ENCODE data around the gene KLK8.
"Not testable (repeated sequence)": the region's sequence is repeated elsewhere in the genome, so short reads cannot be mapped to it uniquely, and the experiment has no call there.

Gene KLK8

DNA sequence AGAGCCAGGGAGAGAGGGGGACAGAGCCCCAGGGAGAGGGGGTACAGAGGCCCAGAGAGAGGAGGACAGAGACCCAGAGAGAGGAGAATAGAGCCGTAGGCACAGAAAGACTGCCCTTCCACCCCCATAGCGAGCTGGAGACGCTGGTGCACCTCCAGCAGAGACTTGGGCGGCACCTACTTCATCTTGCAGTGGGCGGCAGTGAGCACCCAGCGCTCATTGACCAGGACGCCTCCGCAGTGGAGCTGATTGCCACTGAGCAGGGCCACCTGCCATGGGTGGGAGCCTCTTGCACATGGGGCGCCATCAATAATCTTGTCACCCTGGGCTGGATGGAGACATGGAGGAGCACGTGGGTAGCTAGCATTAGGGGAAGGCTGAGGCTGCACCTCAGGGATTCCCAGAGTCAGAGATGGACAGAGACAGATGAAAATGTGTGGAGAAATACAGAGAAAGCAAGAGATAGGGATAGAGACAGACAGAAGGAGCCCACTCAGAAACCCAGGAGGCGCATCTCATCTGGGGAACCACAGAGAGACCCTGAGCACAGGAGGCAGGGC, 19.7 kb downstream of the KLK8 start:
- DNase-seq, result no peak

DNA sequence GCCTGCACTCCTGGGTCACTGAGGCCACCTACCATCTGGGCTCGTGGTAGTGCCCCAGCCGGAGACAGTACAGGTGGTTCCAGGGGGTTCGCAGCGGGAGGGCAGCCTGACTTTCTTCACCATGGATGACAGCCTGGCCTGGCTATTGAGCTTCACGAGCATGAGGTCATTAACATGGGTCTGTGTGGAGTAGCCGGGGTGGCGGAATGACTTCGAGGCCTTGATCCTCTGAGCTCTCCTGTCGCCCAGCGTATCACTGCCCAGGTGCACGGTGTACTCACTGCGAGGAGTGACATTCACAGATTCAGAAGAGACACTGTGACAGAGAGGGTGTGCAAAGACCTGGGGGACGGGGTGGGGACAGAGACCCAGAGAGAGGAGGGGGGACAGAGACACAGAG, 21.2 kb downstream of the KLK8 start:
- no peak for DNase-seq

DNA sequence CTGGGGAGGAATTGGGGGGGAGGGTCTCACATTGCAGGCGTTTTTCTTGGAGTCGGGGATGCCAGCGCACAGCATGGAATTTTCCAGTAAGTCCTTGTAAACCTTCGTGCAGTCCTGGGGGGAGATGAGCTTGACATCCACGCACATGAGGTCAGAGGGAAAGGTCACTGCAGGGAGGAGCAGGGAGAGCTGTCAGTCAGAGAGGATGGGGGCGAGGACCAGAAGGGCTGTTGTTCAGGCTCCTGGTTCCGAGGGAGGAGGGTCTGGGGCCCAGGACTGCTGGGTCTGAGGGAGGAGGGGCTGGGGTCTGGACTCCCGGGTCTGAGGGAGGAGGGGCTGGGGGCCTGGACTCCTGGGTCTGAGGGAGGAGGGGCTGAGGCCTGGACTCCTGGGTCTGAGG, 21.6 kb downstream of the KLK8 start:
- DNase-seq, result no peak

DNA sequence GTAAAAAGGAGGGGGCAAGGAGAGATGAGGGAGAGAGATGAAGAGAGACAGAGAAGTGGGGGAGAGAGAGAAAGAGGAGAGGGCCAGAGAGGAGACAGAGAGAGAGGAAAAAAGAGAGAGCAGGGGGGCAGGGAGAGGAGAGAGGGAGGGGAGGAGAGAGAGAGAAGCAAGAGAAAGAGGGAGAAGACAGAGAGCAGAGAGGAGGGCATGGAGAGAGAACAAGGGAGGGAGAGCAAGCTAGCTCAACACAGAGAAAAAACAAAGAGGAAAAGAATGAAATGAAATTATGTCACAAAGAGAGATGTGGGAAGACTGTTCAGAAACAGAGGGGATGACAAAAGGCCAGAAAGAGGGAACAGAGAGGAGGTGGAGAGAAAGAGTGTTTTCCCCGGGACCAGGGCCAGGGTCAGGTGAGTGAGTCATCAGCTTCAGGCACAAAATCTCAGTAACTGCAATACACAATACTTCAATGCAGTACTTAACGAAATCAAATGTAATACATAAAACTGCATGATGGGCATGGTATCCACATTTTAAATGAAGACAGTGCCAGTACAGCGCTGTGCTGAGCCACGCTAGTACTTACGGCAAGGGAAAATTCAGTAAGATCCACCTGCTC, 22.5 kb downstream of the KLK8 start:
- DNase-seq, result no peak

DNA sequence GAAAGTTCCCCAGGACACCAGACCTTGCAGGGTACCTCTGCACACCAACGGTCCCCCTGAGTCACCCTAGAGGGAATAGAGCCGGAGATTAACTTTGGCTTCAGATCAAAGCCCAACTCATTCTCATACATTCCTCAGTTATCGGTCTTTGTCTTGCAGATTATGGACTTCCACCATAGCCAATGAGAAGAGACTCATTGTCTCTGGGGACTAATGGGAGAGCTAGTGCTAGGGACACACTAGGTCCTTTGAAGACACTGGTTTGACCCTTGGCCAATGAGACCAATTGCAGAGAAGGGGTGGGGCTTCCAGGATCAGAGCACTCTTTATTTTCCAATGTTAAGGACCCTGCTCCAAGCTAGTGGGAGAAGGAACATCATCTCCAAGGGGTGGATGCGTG, 23.8 kb downstream of the KLK8 start:
- no peak for DNase-seq

DNA sequence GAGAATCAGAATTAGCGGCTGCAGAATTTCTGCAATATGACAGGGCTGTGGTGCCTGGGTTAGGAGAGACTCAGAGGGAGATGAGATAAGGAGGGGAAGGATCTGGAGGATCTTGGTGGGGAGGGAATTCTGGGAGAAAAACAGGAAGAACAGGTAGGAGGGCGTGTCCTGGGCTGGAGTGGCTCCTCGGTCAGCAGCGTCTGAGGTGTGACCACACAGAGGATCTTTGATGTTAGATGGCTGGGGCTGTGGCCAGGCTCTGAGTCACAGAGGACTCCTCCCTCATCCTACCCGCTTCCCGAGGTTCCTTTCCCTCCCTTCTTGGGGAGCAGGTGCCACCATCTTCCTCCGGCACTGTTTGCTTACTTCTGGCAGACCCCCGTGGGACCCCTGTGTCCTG, 25.6 kb downstream of the KLK8 start:
- DNase-seq, result no peak

DNA sequence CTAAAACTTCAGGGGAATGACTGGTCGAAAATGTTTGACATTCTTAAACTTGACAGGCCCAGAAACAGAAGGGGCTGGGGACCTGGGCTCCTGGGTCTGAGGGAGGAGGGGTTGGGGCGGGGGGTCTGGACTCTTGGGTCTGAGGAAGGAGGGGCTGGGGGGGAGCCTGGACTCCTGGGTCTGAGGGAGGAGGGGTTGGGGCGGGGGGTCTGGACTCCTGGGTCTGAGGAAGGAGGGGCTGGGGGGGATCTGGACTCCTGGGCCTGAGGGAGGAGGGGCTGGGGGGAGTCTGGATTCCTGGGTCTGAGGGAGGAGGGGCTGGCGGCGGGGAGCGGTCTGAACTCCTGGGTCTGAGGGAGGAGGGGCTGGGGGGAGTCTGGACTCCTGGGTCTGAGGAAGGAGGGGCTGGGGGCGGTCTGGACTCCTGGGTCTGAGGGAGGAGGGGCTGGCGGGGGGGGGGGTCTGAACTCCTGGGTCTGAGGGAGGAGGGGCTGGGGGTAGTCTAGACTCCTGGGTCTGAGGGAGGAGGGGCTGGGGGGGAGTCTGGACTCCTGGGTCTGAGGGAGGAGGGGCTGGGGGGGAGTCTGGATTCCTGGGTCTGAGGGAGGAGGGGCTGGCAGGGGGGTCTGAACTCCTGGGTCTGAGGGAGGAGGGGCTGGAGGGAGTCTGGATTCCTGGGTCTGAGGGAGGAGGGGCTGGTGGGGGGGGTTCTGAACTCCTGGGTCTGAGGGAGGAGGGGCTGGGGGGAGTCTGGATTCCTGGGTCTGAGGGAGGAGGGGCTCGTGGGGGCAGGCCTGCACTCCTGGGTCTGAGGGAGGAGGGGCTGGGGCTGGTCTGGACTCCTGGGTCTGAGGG, 26.5 kb downstream of the KLK8 start:
- no peak for DNase-seq

DNA sequence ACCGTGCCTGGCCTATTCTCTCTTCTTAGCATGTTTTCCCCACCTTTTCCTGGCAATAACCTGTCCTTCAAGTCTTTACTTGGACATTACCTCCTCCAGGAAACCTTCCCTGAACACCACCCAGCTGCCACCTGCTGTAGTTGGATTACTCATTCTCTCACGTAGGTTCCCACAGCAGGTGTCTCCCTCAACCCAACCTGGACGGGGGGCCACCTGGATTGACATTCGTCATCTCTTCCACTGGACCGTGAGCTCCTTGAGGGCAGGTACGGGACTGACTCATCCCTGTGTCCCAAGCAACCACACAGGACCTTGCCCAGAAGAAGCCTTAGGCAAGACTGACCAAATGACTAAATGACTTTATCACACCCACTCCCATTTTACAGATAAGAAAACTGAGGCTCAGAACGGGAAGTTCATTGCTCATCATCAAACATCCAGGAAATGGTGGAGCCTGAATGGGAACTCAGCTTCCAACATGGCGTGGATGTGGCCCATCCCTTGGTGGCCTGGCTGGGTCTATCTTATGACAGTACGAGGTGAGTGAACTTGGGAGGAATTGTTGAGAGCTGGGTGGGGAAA, 28.5 kb downstream of the KLK8 start:
- DNase-seq, result no peak

DNA sequence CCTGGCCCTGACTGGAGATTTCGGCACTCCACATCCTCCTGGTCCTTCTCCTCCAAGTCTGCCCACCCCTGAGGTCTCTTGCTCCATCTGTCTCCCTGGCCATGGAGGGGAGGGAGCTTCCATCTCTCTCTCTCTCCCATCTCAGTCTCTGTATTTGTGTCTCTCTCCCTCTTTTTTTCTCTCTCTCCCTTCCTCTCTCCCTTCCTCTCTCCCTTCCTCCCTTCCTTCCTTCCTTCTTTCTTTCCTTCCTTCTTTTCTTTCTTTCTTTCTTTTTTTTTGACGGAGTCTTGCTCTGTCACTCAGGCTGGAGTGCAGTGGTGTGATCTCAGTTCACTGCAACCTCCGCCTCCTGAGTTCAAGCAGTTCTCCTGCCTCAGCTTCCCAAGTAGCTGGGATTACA, 31.6 kb downstream of the KLK8 start:
- not testable (repeated sequence) for DNase-seq

DNA sequence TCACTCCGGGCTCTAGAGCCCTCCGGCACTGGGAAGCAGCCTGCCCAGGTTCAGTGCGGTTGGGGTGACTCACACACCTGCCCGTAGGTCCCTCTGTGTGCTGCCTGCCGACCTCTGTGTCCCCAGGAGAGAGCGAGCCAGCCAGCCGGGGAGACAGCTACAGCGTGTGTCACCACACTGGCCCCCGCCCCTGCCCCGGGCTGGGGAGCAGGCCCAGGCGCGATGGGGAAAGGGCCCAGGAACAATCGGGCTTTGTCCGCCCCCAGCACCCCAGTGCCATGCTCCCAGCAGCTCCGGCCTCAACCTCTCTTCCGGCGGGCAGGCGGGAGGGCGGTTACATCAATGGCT, 32.0 kb downstream of the KLK8 start, which contains the start of gene KLK6:
TSS of gene KLK6 (minus strand) at position 179 of the 348 bp plus-strand sequence. CDS start 1,487 bp downstream, outside the sequence.
- no peak for DNase-seq

DNA sequence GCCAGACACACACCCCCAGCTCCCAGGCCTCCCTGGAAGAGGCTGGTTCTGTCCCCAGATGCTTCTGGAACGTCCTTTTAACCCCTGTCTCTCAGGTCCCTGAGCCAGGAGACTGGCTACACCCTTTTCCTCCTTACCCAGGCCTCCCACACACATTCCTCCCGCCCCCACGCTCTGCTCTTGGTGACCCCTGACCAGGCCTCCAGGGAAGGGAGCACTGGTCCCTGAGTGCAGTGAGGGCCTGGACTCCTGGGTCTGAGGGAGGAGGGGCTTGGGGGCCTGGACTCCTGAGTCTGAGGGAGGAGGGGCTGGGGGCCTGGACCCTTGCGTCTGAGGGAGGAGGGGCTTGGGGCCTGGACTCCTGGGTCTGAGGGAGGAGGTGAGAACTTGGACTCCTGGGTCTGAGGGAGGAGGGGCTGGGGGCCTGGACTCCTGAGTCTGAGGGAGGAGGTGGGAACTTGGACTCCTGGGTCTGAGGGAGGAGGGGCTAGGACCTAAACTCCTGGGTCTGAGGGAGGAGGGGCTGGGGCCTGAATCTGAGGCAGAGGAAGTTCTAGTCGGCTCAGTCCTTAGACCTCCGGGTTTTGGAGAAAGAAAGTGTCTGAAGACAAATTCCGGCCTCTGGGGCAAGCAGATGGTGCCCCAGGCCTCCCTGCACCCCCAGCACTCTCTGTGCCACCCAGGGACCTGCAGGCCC, 32.5 kb downstream of the KLK8 start:
- DNase-seq, result no peak

DNA sequence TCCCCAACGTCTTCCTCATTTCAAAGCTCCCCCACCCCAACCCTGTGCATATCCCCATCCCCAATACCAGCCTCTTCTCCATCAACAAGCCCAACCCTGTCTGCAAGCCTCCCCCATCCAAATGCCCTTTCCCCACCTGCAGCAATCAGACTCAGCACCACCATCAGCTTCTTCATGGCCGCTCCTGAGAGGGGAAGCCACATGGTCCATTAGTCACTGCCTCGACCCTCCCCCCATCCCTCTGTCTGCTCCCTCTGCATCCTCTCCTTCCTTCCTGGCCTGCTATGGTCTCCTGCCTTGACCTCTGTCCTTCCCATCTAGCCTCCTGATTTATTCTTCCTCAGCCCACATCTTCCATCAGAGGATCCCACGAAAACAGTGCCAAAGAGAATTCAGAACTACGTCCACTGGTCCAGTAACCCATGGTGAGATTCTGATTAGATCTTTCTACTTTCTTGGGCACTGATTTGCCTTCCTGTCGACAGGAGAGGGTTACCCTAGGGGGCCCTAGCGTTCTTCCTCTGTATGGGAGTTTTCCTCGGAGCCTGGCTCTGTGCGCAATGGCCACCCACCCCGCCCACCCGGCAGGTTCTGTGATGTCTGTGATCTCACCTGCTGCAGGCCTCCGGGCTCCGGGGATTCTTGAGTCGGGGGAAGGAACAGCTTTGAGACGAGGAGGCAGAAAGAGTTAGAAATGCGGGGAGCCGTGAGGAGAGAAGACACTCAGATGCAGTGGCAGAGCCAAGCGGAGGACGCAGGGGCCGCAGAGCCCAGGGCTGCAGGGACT, 33.3 kb downstream of the KLK8 start:
- no peak for DNase-seq

DNA sequence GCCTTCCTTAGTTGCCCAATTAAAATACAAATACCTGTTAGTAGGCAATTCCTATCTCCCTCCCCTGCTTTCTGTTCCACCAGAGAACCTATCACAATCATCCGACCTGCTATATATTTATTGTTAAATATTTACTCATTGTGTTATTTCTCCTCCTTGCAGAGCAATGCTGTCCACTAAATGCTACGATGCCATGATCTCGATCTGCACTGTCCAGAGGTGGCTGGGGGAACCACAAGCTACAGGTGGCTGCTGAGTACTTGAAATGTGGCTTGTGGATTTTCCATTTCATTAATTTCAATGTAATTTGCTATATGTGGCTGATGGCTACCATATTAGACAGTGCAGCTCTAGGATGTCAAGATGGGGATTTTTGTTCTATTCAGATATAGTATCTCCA, 37.1 kb downstream of the KLK8 start:
- DNase-seq, result no peak

DNA sequence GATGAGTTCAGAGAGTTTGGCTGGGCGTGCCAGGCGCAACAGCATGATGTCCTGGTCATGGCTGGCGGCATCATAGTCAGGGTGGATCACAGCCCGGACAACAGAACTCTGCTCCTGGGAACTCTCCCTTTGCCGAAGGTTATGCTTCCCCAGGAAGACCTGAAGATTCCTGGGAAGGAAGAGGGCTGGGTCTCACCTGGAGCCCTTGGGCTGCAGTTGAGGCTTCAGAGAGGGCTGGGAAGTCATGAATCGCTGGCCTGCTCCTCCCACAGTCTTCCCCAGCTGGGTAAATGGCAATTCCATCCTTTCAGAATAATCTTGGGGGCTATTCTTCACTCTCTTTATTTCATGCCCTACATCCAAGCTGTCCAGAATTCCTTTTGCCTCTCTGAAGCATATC, 38.0 kb downstream of the KLK8 start:
- DNase-seq, result no peak

DNA sequence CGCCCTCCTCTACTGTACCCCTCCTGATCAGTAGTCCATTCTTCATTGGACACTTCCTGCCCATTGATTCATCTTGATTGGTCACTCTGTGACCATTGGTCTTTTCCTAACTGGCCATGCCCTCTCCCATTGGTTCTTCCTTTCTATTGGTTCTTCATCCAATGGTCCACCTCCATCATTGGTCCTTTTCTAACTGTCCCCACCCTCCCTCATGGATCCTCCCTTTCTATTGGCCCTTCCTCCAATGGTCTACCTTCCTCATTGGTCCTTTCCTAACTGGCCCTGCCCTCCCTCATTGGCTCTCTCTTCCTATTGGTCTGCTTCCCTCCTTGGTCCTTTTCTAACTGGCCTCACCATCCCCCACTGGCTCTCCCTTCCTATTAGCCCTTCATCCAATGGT, 39.2 kb downstream of the KLK8 start:
- DNase-seq, result no peak

DNA sequence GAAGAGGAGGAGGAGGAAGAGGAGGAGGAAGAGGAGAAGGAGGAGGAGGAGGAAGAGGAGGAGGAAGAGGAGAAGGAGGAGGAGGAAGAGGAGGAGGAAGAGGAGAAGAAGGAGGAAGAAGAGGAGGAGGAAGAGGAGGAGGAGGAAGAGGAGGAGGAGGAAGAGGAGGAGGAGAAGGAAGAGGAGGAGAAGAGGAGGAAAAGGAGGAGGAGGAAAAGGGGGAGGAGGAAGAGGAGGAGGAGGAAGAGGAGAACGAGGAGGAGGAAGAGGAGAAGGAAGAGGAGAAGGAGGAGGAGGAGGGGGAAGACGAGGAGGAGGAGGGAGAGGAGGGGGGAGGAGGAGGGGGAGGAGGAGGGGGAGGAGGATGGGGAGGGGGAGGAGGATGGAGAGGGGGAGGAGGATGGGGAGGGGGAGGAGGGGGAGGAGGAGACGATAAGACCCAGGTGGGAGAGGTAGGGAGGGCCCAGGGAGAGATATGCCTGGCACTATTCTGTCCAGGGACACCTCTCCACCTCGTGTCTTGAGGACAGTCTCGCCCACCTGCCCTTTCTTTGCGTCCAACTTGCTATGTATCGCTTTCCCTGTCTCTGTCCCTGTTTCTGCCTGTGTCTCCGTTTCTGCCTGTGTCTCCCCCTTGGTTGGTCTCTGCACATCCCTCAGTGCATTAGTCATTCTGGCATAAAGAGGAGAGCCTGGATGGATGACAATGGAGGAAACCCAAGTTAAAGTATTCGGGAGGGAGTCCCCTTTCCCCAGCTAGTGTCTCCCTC, 41.5 kb downstream of the KLK8 start:
- DNase-seq, result no peak

DNA sequence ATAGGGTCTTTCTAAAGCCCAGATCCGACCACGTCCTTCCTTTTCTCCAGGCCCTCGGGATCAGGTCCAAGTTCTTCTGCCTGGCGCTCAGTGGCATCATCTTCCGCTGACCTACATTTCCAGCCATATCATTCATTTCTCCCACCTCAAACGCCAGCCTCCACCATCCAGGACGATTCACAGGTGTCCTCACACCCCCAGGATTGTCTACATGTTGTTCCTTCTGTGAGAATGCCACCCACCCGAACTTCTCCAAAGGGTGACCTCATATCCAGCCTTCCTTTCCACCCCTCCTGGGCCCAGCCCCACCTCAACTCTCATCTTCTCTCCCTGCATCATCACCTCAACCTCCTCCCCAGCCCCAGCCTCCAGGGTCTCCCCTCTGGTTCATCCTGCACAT, 43.8 kb downstream of the KLK8 start:
- no peak for DNase-seq

DNA sequence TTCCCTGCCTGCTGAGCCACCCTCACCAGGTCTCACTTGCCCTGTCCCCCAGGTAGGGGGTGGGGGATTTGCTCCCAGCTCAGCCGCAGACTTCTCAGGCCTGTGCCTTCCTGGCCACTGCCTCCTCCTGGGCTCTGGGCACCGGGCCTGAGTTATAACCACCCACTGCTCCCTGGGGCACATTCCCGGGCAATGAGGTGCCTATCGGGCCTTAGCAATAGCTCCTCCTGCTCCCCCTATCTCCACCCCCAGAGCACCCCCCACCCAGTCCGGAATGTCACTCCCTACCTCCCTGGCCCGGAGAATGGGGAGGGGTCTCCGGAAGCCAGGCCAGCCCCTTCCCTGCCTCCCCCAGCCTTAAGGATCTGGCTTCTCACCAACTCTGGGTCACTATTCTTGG, 48.5 kb downstream of the KLK8 start, which contains the start of gene KLK5:
TSS of gene KLK5 (minus strand) at position 129 of the 400 bp plus-strand sequence. CDS start 381 bp downstream, outside the sequence.
- no peak for DNase-seq

DNA sequence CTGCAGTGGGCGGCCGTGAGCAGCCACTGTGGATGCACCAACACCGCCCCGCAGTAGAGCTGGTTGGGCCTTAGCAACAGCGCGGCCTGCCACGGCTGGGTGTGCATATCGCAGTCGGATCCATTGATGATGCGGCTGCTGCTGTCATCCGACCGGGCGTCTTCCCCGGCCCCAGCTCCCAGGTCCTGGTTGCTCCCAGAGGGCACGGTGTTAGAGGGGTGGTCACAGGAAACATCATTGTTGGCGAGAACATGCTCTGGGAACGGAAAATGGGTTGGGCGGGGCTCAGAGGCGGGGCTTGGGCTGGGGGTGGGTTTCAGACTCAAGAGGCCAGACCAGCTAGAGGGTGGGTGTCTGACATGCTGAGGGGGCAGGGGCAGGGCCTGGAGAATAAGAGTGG, 51.5 kb downstream of the KLK8 start:
- no peak for DNase-seq

DNA sequence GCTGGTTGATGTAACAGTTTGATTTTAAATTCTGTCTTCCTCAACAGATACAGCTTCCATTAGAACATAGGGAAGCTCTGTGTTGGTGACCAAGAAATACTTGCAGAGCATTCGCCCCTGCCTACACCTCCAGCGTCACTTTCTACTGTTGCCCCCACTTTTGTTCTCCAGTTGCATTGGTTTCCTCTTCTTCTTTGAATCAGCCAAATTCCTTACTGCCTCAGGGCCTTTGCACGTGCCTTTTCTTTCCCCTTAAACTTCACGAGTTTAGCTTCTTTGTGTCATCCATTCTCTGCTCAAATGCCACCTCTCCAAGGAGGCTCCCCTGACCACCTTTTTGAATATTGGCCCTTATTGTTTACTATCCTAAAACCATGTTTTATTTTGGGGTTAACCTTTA, 54.3 kb downstream of the KLK8 start:
- DNase-seq, result no peak

Measured in right forelimb (tissue), 1 donor.